Stomach (tissue), 9 donors: ENCODE results near the gene TBC1D8. TPM values are rescaled to one million over a fixed set of nuclear protein-coding genes. Genes with fewer than 3 reads are reported as not detected.

ENCODE experiments used
- DNase-seq, 2 donors: peaks; one replicate each; pipeline versions ENCODE4 v3.0.0 to v3.0.0-alpha.2; 2013 to 2019
- H3K27ac ChIP-seq, 5 donors: fragments of 200-600 bp in 4 of 5; sonication (generic) in 4 of 5; one replicate each; pipeline ENCODE4 v1.5.1; 2013 to 2019; ENCODE audit warnings: mild to moderate bottlenecking in 1 of 5, moderate library complexity in 1 of 5
- H3K27me3 ChIP-seq, 3 donors: fragments of 200-600 bp; sonication (generic); one replicate each; pipeline ENCODE4 v1.5.1; 2017 to 2019; ENCODE audit warnings: mixed run types in 1 of 3
- H3K36me3 ChIP-seq, 4 donors: fragments of 200-600 bp; sonication (generic); 1 replicate in 3 of 4; 2 replicates in 1 of 4; pipeline ENCODE4 v1.5.1; 2016 to 2019
- H3K4me1 ChIP-seq, 4 donors: fragments of 200-600 bp; sonication (generic); one replicate each; pipeline ENCODE4 v1.5.1; 2016 to 2019
- H3K4me3 ChIP-seq, 4 donors: fragments of 200-600 bp; sonication (generic) in 3 of 4; one replicate each; pipeline ENCODE4 v1.5.1; 2016 to 2019; ENCODE audit warnings: mild to moderate bottlenecking in 1 of 4
- H3K9me3 ChIP-seq, 4 donors: fragments of 200-600 bp; sonication (generic); one replicate each; pipeline ENCODE4 v1.5.1; 2016 to 2019
- CTCF ChIP-seq, 7 experiments: fragments of 450-650 bp in 4 of 7; fragments of 200-600 bp in 3 of 7; sonication (generic) in 3 of 7; IDR thresholded peaks; one replicate each; pipeline ENCODE4 v1.5.1; 2016 to 2019; ENCODE audit warnings: antibody characterized with exemption in 7 of 7, control low read depth in 2 of 7, mild to moderate bottlenecking in 1 of 7
- EP300 ChIP-seq: sonication (generic); formaldehyde crosslinking; IDR thresholded peaks from one replicate; pipeline ENCODE4 v1.6.1; 2017; ENCODE audit warnings: antibody characterized with exemption
- POLR2A ChIP-seq, 4 donors: fragments of 450-650 bp; IDR thresholded peaks; one replicate each; pipeline ENCODE4 v1.6.1; 2016; ENCODE audit warnings: antibody characterized with exemption in 4 of 4, control low read depth in 2 of 4, mild to moderate bottlenecking in 1 of 4, moderate library complexity in 1 of 4
- POLR2AphosphoS5 ChIP-seq, 3 donors: sonication (generic); formaldehyde crosslinking; IDR thresholded peaks; one replicate each; pipeline ENCODE4 v1.6.1; 2016; ENCODE audit warnings: antibody characterized with exemption in 3 of 3
- WGBS, 5 donors: extraction: QIAGEN DNeasy Blood & Tissue Kit in 3 of 5; methylation state at CpG; one replicate each; pipeline versions ENCODE4 v1.1.5 to v1.1.7; 2013 to 2018; 5-methylcytosine and 5-hydroxymethylcytosine counted together
- intact Hi-C: fragments of 100-400 bp; cut with DNase I; formaldehyde crosslinking; loops from one replicate; pipeline ENCODE4 v1.15.1; 2023; ENCODE audit warnings: low total_unique reads
- polyA plus RNA-seq, 3 donors: library from polyadenylated mRNA; stranded (reverse); fragments of 200-250 nt; gene quantifications; one replicate each; pipeline ENCODE4 v1.2.3, GENCODE V29; 2013
- total RNA-seq, 5 donors: library from RNA; depleted of rRNA; stranded (reverse); fragments of >200 nt; gene quantifications; one replicate each; pipeline versions ENCODE4 v1.1.0 to v1.2.3, GENCODE V29; 2014 to 2016
- donor health status: healthy with polysubstance abuse.
- donor health status: Bipolar disorder and iron deficiency.
- donor health status: healthy.

TBC1D8 gene
- total and polyA plus RNA-seq, 8 donors: 9.9 to 179 (median 74.9) TPM

- WGBS, 5 donors: 20 to 42% (median 29%) methylated on average over 1 of the region's 1 CpG
- Histone ChIP-seq H3K27me3 (no peaks in the 10 kb centered on the region), H3K9me3 (no peaks in the 10 kb centered on the region), H3K4me3 (no peak overlapping the region), H3K27ac (no peak overlapping the region), H3K36me3 (no peaks in the 10 kb centered on the region), H3K4me1 (peaks cover 0 to 10% (median 0%) of the 10 kb centered on the region in 4 donors)
- intact Hi-C loops: no loop called here
- TF ChIP-seq POLR2AphosphoS5 (IDR thresholded peaks at IDR 0.05) (no peak), EP300 (no peak), CTCF (IDR thresholded peaks at IDR 0.05) (peak in 3 of 7 experiments; percentile 16 to 30 (median 23))
- DNase-seq: peak in 1 of 2 donors; percentile 33
Measured at GRCh38 chr2:101197215-101197745, 46.1 kb upstream of the TBC1D8 start.

- Histone ChIP-seq H3K9me3 (no peaks in the 10 kb centered on the region), H3K36me3 (no peaks in the 10 kb centered on the region), H3K27me3 (no peaks in the 10 kb centered on the region), H3K27ac (no peak overlapping the region), H3K4me3 (no peak overlapping the region), H3K4me1 (peaks cover 0 to 7% (median 0%) of the 10 kb centered on the region in 4 donors)
- TF ChIP-seq POLR2AphosphoS5 (IDR thresholded peaks at IDR 0.05): no peak
- peak in 1 of 2 donors; percentile 27 for DNase-seq
- 76 to 85% (median 77%) methylated on average over 9 of the region's 9 CpGs for WGBS, 5 donors
- intact Hi-C loops: no loop called here
Measured at GRCh38 chr2:101195871-101196661, 44.9 kb upstream of the TBC1D8 start.

GRCh38 chr2:101193033-101193626 is 41.9 kb upstream of the TBC1D8 start:
- Histone ChIP-seq H3K36me3 (no peaks in the 10 kb centered on the region), H3K27me3 (no peaks in the 10 kb centered on the region), H3K9me3 (peaks cover 0 to 6% (median 0%) of the 10 kb centered on the region in 4 donors), H3K4me3 (no peak overlapping the region), H3K27ac (no peak overlapping the region), H3K4me1 (no peaks in the 10 kb centered on the region)
- DNase-seq: no peak
- intact Hi-C loops: no loop called here
- TF ChIP-seq POLR2A (IDR thresholded peaks at IDR 0.05) (no peak), CTCF (IDR thresholded peaks at IDR 0.05) (no peak), POLR2AphosphoS5 (IDR thresholded peaks at IDR 0.05) (no peak)
- 89 to 94% (median 93%) methylated on average over 11 of the region's 11 CpGs for WGBS, 5 donors

- 33 to 48% (median 45%) methylated on average over 5 to 9 of the region's 9 CpGs for WGBS, 5 donors
- H3K4me1 ChIP-seq: peaks cover 0 to under 1% (median 0%) of the 10 kb centered on the region in 4 donors
- no peaks in the 10 kb centered on the region for H3K36me3 ChIP-seq
- no peaks in the 10 kb centered on the region for H3K27me3 ChIP-seq
- TF ChIP-seq POLR2AphosphoS5 (IDR thresholded peaks at IDR 0.05) (no peak), CTCF (IDR thresholded peaks at IDR 0.05) (no peak)
- peaks cover 0 to 6% (median 0%) of the 10 kb centered on the region in 4 donors for H3K9me3 ChIP-seq
- H3K27ac ChIP-seq: peak overlapping the region in 2 of 5 donors; percentile 20 to 59
- H3K4me3 ChIP-seq: no peak overlapping the region
- intact Hi-C loops: no loop called here
- DNase-seq: peak in 1 of 2 donors; percentile 54
Measured at GRCh38 chr2:101190747-101191516, 39.8 kb upstream of the TBC1D8 start.
